KBM-7 (cell line): ENCODE measurements around the gene SLC19A3.

ENCODE experiments used
- DNase-seq: peaks from one replicate; pipeline ENCODE4 v3.0.0-alpha.2; 2015
- in situ Hi-C: fragments of 300-500 bp; cut with MboI; formaldehyde crosslinking; loops from 2 replicates; pipeline ENCODE4 v1.14.3; 2020; ENCODE audit warnings: low sequenced_read_pairs, low pct_unique_long_range_greater_than_20kb, mixed read lengths

Gene SLC19A3

DNA sequence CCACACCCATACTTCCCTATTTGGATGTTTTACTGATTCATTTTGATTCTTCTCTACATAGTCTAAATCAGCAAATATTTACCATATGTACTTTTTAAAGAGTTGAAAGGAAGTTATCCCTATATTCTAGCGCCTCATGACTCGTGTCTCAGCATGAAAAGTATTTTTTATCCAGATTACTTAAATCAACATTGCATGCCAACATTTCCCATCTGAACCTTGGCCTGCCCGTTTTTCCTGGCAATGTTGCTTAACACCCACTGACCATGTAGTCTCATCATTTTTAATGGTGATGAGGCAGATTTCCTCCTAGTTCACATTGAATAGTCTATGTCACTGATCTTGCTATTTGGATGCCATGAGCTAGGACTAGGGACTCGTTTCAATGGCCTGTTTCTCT, 64.4 kb downstream of the SLC19A3 start:
- no peak for DNase-seq
- in situ Hi-C loops, result no loop called here

DNA sequence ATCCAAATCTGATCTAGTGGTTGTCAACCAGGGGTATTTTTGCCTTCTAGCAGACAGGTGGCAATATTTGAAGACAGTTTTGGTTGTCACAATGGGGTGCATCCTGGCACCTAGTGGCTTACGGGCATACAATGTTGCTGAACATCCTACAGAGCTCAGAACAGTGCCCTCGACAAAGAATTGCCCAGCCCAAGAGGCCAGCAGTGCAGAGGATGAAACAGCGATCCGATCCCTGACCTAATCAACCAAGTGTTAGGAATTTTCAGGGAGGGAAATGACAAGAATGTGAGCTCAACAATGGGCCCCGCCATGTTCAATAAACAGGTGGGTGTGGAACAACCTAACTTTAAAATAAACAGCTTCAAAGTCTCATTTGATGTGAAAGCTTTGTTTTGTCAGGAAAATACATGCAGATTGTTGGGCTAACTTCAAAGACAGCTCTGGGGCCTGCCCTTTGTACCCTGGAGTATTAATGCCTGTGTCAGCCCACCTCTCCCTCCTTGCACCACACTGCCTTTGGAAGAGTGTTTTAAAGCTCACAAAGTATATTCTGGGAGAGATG, 73.8 kb downstream of the SLC19A3 start:
- DNase-seq, result no peak
- in situ Hi-C loops, result no loop called here

DNA sequence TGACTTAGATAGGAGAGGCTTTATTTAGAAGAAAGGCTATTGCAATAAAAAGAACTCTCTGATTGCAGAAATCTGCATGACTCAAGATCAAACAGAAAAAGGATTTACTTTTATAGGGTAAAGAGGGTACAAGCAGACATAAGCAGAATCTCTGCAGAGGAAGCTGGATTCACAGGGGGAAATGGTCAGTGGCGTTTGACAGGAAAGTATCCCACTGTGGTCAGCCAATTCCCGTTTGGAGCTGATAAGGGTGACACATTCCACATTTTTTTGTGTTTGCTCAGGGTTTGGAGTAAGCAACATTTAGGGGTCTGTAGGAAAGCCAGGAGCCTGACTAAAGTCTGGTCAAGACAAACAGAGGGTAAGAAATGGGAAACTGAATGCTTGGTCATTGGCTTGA, 75.2 kb downstream of the SLC19A3 start:
- in situ Hi-C loops, result no loop called here
- DNase-seq, result no peak

DNA sequence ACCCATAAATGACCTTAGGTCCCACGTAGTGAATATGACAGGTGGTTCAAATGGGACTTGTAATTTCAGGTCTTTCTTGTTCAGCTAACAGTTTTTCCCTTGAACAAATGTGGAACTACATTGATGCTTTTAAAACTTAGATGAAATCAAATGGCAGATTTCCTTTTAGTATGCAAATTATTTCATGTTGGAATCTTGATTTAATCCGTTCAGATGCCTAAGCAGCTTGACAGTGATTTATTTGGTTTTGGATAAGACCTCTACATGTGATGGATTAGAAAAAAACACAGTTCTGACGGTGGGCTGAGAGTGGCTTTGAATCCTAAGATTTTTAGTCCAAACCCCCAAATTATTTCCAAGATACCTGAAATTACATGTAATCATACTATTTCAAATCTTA, 83.6 kb downstream of the SLC19A3 start:
- in situ Hi-C loops, result no loop called here
- DNase-seq, result no peak
